ENCODE measurements around the gene INTS15.
A peak's percentile ranks its signal among the peaks of the same experiment; 100 is the strongest.
"Not testable (repeated sequence)": the region's sequence is repeated elsewhere in the genome, so short reads cannot be mapped to it uniquely, and the experiment has no call there.

INTS15 gene

GRCh38 chr7:6628045-6628444 lies 38.2 kb downstream of the INTS15 start:
- H3K36me3 Mint-ChIP-seq (ENCODE audit: low read depth): peaks cover 9% of the 10 kb centered on the region
- no peaks in the 10 kb centered on the region for H3K4me1 Mint-ChIP-seq
- no peak overlapping the region for H3K4me3 Mint-ChIP-seq
- H3K27me3 Mint-ChIP-seq (ENCODE audit: low read depth): no peaks in the 10 kb centered on the region
- no peaks in the 10 kb centered on the region for H3K9me3 Mint-ChIP-seq
- no peak overlapping the region for H3K27ac Mint-ChIP-seq
- no peak for TF ChIP-seq CTCF (IDR thresholded peaks at IDR 0.05; ENCODE audit: unreplicated experiment in 3 of 3)

GRCh38 chr7:6630007-6630849 lies 40.4 kb downstream of the INTS15 start:
- H3K4me3 Mint-ChIP-seq: peak overlapping the region in 1 of 3 experiments; percentile 21
- H3K27ac Mint-ChIP-seq: peak overlapping the region in 1 of 3 experiments; percentile 31
- H3K27me3 Mint-ChIP-seq (ENCODE audit: low read depth): no peaks in the 10 kb centered on the region
- no peak for TF ChIP-seq CTCF (IDR thresholded peaks at IDR 0.05; ENCODE audit: unreplicated experiment in 3 of 3)
- H3K9me3 Mint-ChIP-seq: no peaks in the 10 kb centered on the region
- H3K36me3 Mint-ChIP-seq (ENCODE audit: low read depth): no peaks in the 10 kb centered on the region
- H3K4me1 Mint-ChIP-seq: no peaks in the 10 kb centered on the region

- Mint-ChIP-seq H3K4me1 (no peaks in the 10 kb centered on the region), H3K36me3 (ENCODE audit: low read depth) (no peaks in the 10 kb centered on the region), H3K4me3 (no peak overlapping the region), H3K27me3 (ENCODE audit: low read depth) (no peaks in the 10 kb centered on the region), H3K27ac (no peak overlapping the region), H3K9me3 (no peaks in the 10 kb centered on the region)
- no peak for TF ChIP-seq CTCF (IDR thresholded peaks at IDR 0.05; ENCODE audit: unreplicated experiment in 3 of 3)
These were observed 41.8 kb downstream of the INTS15 start for GRCh38 chr7:6631605-6632004.

- H3K4me1 Mint-ChIP-seq: peaks cover 7% of the 10 kb centered on the region
- H3K27ac Mint-ChIP-seq: peak overlapping the region in 1 of 3 experiments; percentile 7
- H3K9me3 Mint-ChIP-seq: no peaks in the 10 kb centered on the region
- H3K36me3 Mint-ChIP-seq (ENCODE audit: low read depth): peaks cover 5% of the 10 kb centered on the region
- peak overlapping the region; percentile 65 to 75 (median 75) for H3K4me3 Mint-ChIP-seq
- TF ChIP-seq CTCF (IDR thresholded peaks at IDR 0.05; ENCODE audit: unreplicated experiment in 3 of 3): no peak
- H3K27me3 Mint-ChIP-seq (ENCODE audit: low read depth): no peaks in the 10 kb centered on the region
These were observed 44.2 kb downstream of the INTS15 start for GRCh38 chr7:6634021-6634420.

GRCh38 chr7:6634971-6635370 lies 45.1 kb downstream of the INTS15 start:
- Mint-ChIP-seq H3K4me3 (peak overlapping the region; percentile 83 to 85 (median 84)), H3K27ac (peak overlapping the region in 1 of 3 experiments; percentile 11), H3K4me1 (peaks cover 12% of the 10 kb centered on the region), H3K36me3 (ENCODE audit: low read depth) (peaks cover 15% of the 10 kb centered on the region)
- not testable (repeated sequence) for H3K9me3 Mint-ChIP-seq; H3K27me3 Mint-ChIP-seq (ENCODE audit: low read depth)

- Mint-ChIP-seq H3K27ac (peak within 1 kb of the TSS in 2 of 3 experiments; percentile 12 to 38), H3K4me3 (peak within 1 kb of the TSS; percentile 85 to 87 (median 87)), H3K4me1 (peaks cover 16% of the 10 kb centered on the region), H3K36me3 (ENCODE audit: low read depth) (peaks cover 32% of the 10 kb centered on the region), H3K27me3 (ENCODE audit: low read depth) (no peaks in the 10 kb centered on the region), H3K9me3 (no peaks in the 10 kb centered on the region)
- no peak for TF ChIP-seq CTCF (IDR thresholded peaks at IDR 0.05; ENCODE audit: unreplicated experiment in 3 of 3)
These were observed 47.1 kb downstream of the INTS15 start, which contains the start of gene ZNF316 for GRCh38 chr7:6636741-6637543. ZNF316 (plus strand) TSS chr7:6637318; CDS start chr7:6642410, 5,092 bp downstream.

Measured in nephron (organoid).